H1 (cell line): Measurements from ENCODE around the gene GNG14. TPM values are rescaled to one million over a fixed set of nuclear protein-coding genes. Genes with fewer than 3 reads are reported as not detected.

Experiments used
- BCL11A ChIP-seq, 2 experiments: IDR thresholded peaks; one replicate each; pipeline ENCODE4 v1.6.1; 2011; ENCODE audit warnings: low read depth in 2 of 2, low read length in 2 of 2, mild to moderate bottlenecking in 2 of 2
- BRCA1 ChIP-seq: IDR thresholded peaks from 2 replicates; pipeline ENCODE4 v1.6.1; 2012; ENCODE audit warnings: low read depth, low read length, improper control_type of control experiment
- CHD2 ChIP-seq: IDR thresholded peaks from 2 replicates; pipeline ENCODE4 v1.6.1; 2012; ENCODE audit warnings: low read length, improper control_type of control experiment
- EP300 ChIP-seq, 2 experiments: IDR thresholded peaks; 1 replicate in 1 of 2; 2 replicates in 1 of 2; pipeline ENCODE4 v1.6.1; 2011 to 2012; ENCODE audit warnings: low read depth in 2 of 2, low read length in 2 of 2, mild to moderate bottlenecking in 2 of 2, borderline replicate concordance in 1 of 2, inconsistent platforms in 1 of 2, moderate library complexity in 1 of 2
- EZH2 ChIP-seq: fragments of 200-600 bp; sonication (generic); IDR thresholded peaks from 2 replicates; pipeline ENCODE4 v1.7.1; 2012; ENCODE audit warnings: low read depth, mild to moderate bottlenecking, moderate library complexity, low read length, inconsistent platforms; ENCODE audit not compliant: severe bottlenecking
- GABPA ChIP-seq: IDR thresholded peaks from 2 replicates; pipeline ENCODE4 v1.6.1; 2011; ENCODE audit warnings: mild to moderate bottlenecking, low read length, moderate library complexity, borderline replicate concordance; ENCODE audit not compliant: insufficient read depth
- KDM1A ChIP-seq: fragments of 200-600, 300-600 bp; sonication (generic); IDR thresholded peaks from 2 replicates; pipeline ENCODE4 v1.7.1; 2016; ENCODE audit warnings: mild to moderate bottlenecking, low read length, borderline replicate concordance
- KDM4A ChIP-seq: IDR thresholded peaks from one replicate; pipeline ENCODE4 v1.7.1; 2012; ENCODE audit warnings: low read depth, mild to moderate bottlenecking, moderate library complexity, low read length, inconsistent platforms; ENCODE audit not compliant: severe bottlenecking
- POLR2AphosphoS5 ChIP-seq: IDR thresholded peaks from 2 replicates; pipeline ENCODE4 v1.6.1; 2011; ENCODE audit warnings: low read depth, low read length
- RAD21 ChIP-seq, 2 experiments: IDR thresholded peaks in 1 of 2; conservative IDR thresholded peaks in 1 of 2; 2 replicates each; pipeline ENCODE4 v1.6.1; 2011; ENCODE audit warnings: low read depth in 2 of 2, low read length in 2 of 2, improper control_type of control experiment in 1 of 2, inconsistent platforms in 1 of 2, mild to moderate bottlenecking in 1 of 2, moderate library complexity in 1 of 2
- SRF ChIP-seq: IDR thresholded peaks from 2 replicates; pipeline ENCODE4 v1.6.1; 2011; ENCODE audit warnings: mild to moderate bottlenecking, low read depth, low read length, moderate library complexity
- polyA plus RNA-seq, 7 experiments: library from polyadenylated mRNA; depleted of rRNA in 3 of 7; stranded (reverse) in 5 of 7; unstranded in 2 of 7; fragments of >200 nt in 5 of 7; fragments of 200-250 nt in 2 of 7; gene quantifications; 1 replicate in 5 of 7; 2 replicates in 1 of 7; 4 replicates in 1 of 7; pipeline versions ENCODE4 v1.2.1 to v1.2.3, GENCODE V29; 2011 to 2013; ENCODE audit warnings: missing spikeins in 2 of 7, mixed read lengths in 2 of 7
- total RNA-seq: library from RNA; stranded (reverse); fragmentation: NEBNext Ultra II Directional; extraction: Animal tissue kit (Norgen Biotek cat#: 25700); gene quantifications from 2 replicates; pipeline ENCODE4 v1.2.1, GENCODE V29; 2021
- TF ChIP-seq, protein P1 (sequence below): IDR thresholded peaks from 2 replicates; pipeline ENCODE4 v1.6.1; 2011; ENCODE audit warnings: low read depth, mild to moderate bottlenecking, low read length; ENCODE audit not compliant: insufficient read depth

Gene GNG14
- total and polyA plus RNA-seq, 2 of the 8 experiments (the other 6 are each of a cell fraction or from before 2014, with no cell fraction given) = not detected

DNA sequence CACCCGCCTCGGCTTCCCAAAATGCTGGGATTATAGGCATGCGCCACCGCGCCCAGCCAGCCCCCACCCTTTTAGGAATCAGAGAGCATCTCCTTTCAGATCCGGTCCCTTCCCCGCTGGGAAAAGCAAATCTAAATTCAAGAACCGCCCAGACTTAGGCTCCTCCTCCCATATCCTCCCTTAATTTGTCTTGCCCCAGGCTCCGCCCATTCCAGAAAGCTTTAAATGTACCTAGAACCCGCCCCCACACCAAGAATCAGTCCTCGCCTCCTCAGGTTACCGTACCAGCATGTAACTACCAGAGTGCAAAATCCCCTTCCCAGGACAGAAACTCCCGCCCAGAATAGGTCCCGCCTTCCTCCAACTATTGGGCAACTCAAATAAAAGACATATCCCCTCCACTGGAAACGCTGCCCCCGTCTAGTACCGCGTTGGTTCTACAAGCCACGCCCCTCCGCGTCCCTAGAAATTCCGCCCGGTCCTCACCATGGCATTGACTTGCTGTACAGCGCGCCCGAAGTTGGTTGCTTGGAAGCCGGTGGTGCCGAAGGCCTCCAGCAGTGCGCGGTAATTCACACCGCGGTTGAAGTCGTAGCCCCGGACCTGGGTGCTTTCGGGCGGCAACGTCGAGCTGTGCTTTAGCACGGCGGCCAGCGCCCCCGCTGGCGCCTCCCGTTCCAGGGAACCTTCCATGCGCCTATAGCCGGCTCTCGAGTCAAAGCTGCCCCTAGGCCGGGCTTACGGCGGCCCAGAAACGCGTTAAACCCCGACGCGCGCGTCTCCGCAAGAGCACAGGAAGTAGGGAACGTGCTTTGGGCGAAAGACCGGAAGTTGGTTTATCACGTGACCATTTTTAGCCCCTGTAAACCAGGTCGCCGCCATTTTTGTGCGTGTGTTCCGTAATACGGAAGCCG is 6.5 kb upstream of the GNG14 start, which contains the start of gene DHPS (continued):
- TF ChIP-seq, protein P1, sequence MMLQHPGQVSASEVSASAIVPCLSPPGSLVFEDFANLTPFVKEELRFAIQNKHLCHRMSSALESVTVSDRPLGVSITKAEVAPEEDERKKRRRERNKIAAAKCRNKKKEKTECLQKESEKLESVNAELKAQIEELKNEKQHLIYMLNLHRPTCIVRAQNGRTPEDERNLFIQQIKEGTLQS = peak; percentile 60; the same call in 1 of the 2 replicates
- TF ChIP-seq EZH2 (no peak), BCL11A (IDR thresholded peaks at IDR 0.05; ENCODE audit: low read depth in 2 of 2, low read length in 2 of 2) (no peak), RAD21 (IDR thresholded peaks at IDR 0.05 in 1 of 2, conservative IDR thresholded peaks at IDR 0.05 in 1 of 2; ENCODE audit: low read depth in 2 of 2, low read length in 2 of 2) (no peak), KDM1A (no peak), KDM4A (peak; percentile 52), GABPA (peak; percentile 87), SRF (peak; percentile 77), CHD2 (no peak; the same call in 1 of the 2 replicates), BRCA1 (peak; percentile 28), EP300 (IDR thresholded peaks at IDR 0.05; ENCODE audit: borderline replicate concordance in 1 of 2, low read depth in 2 of 2, low read length in 2 of 2) (no peak), POLR2AphosphoS5 (peak; percentile 97)
